WTC11 (cell line): ENCODE measurements around the gene DGKK. TPM values are rescaled to one million over a fixed set of nuclear protein-coding genes. Genes with fewer than 3 reads are reported as not detected.

Experiments
- ATAC-seq: fragments of 200-7000 bp; cut with Tn5 transposase; 2 replicates; pipeline ENCODE4 v1.10.0; 2021; ENCODE audit warnings: mild to moderate bottlenecking, moderate library complexity
- Bru-seq: library from RNA; stranded (reverse); fragments of 400-500 nt; gene quantifications from one replicate; lab custom pipeline; 2021; lab: Mats Ljungman, UMichigan
- CTCF ChIA-PET: fragments of 300-600 bp; sonication (Branson Sonifier 250); formaldehyde crosslinking; loops from one replicate; lab custom pipeline; 2021; ENCODE audit warnings: antibody characterized with exemption; lab: Charles Lee
- POLR2A ChIA-PET: fragments of 350-600 bp; sonication (Branson Sonifier 250); formaldehyde crosslinking; loops from one replicate; lab custom pipeline; 2021; ENCODE audit warnings: antibody characterized with exemption; lab: Charles Lee
- DNase-seq: peaks from one replicate; pipeline ENCODE4 v3.0.0; 2021; ENCODE audit warnings: low spot score
- H3K27ac Mint-ChIP-seq: 2 replicates; pipeline ENCODE4 v1.8.0; 2021; ENCODE audit warnings: mixed read lengths
- H3K27me3 Mint-ChIP-seq: 2 replicates; pipeline ENCODE4 v1.8.0; 2021; ENCODE audit warnings: low read depth, mild to moderate bottlenecking, moderate library complexity, mixed read lengths
- H3K36me3 Mint-ChIP-seq: 2 replicates; pipeline ENCODE4 v1.8.0; 2021; ENCODE audit warnings: mixed read lengths
- H3K4me1 Mint-ChIP-seq: 2 replicates; pipeline ENCODE4 v1.8.0; 2022; ENCODE audit warnings: mixed read lengths
- H3K4me3 Mint-ChIP-seq: 2 replicates; pipeline ENCODE4 v1.8.0; 2021; ENCODE audit warnings: mild to moderate bottlenecking, moderate library complexity, mixed read lengths
- H3K9me3 Mint-ChIP-seq: 2 replicates; pipeline ENCODE4 v1.8.0; 2021; ENCODE audit warnings: mixed read lengths
- ARID4B ChIP-seq: sonication (generic); formaldehyde crosslinking; IDR thresholded peaks from 2 replicates; pipeline ENCODE4 v1.8.0; 2023; ENCODE audit warnings: missing genetic modification reagents, mild to moderate bottlenecking, borderline replicate concordance
- CREB1 ChIP-seq: sonication (generic); formaldehyde crosslinking; IDR thresholded peaks from 2 replicates; pipeline ENCODE4 v1.8.0; 2023; ENCODE audit warnings: mild to moderate bottlenecking, missing genetic modification reagents
- CTCF ChIP-seq: fragments of 200-600 bp; IDR thresholded peaks from 2 replicates; pipeline ENCODE4 v1.8.0; 2022; ENCODE audit warnings: antibody characterized with exemption
- ELF4 ChIP-seq: sonication (generic); formaldehyde crosslinking; IDR thresholded peaks from 2 replicates; pipeline ENCODE4 v1.8.1; 2022; ENCODE audit warnings: low read depth, mild to moderate bottlenecking, moderate library complexity, missing genetic modification reagents
- FOXK1 ChIP-seq: sonication (generic); formaldehyde crosslinking; IDR thresholded peaks from 2 replicates; pipeline ENCODE4 v1.8.0; 2022; ENCODE audit warnings: mild to moderate bottlenecking, moderate library complexity, missing genetic modification reagents
- HMGA2 ChIP-seq: fragments of 250-450 bp; sonication (Bioruptor Pico); IDR thresholded peaks from 2 replicates; pipeline ENCODE4 v1.4.0; 2021; ENCODE audit warnings: mild to moderate bottlenecking, moderate library complexity
- MAX ChIP-seq: sonication (generic); formaldehyde crosslinking; IDR thresholded peaks from 2 replicates; pipeline ENCODE4 v1.8.0; 2022; ENCODE audit warnings: mild to moderate bottlenecking, missing genetic modification reagents
- SP1 ChIP-seq: sonication (generic); formaldehyde crosslinking; conservative IDR thresholded peaks from 2 replicates; pipeline ENCODE4 v1.8.1; 2022; ENCODE audit warnings: missing genetic modification reagents
- USF2 ChIP-seq: sonication (generic); formaldehyde crosslinking; IDR thresholded peaks from 2 replicates; pipeline ENCODE4 v1.8.1; 2023; ENCODE audit warnings: mild to moderate bottlenecking, missing genetic modification reagents, moderate library complexity
- ZNF219 ChIP-seq: sonication (generic); formaldehyde crosslinking; IDR thresholded peaks from 2 replicates; pipeline ENCODE4 v1.8.0; 2023; ENCODE audit warnings: missing genetic modification reagents, mild to moderate bottlenecking, borderline replicate concordance
- ZNF425 ChIP-seq: fragments of 250-450 bp; sonication (Bioruptor Pico); conservative IDR thresholded peaks from 2 replicates; pipeline ENCODE4 v1.9.0; 2021; ENCODE audit warnings: mild to moderate bottlenecking
- long read RNA-seq, 3 experiments: library from RNA in 1 of 3; library from capped mRNA in 1 of 3; library from polyadenylated mRNA in 1 of 3; unstranded in 2 of 3; stranded (forward) in 1 of 3; transcript quantifications; one replicate each; pipeline ENCODE4 v2.0.0, GENCODE V29; 2021
- total RNA-seq: library from RNA; stranded (reverse); gene quantifications from 3 replicates; pipeline ENCODE4 v1.2.3, GENCODE V29; 2021

DGKK gene
- total RNA-seq (1.9 to 3.2 TPM (median 2.9 TPM) in 3 replicates), Bru-seq, nascent RNA (percentile 38 among the genes with signal in this experiment)
- long read RNA-seq, experiment 1, full-length matches to known transcripts = 3 of 12 reads
- long read RNA-seq, experiment 1, partial matches to known transcripts = 3 of 12 reads
- long read RNA-seq, experiment 1, other reads (novel, unspliced or antisense) = 6 of 12 reads
- long read RNA-seq, experiment 2, partial matches to known transcripts = 1 of 10 reads
- long read RNA-seq, experiment 2, other reads (novel, unspliced or antisense) = 9 of 10 reads
- long read RNA-seq, experiment 3 = 0 reads

GRCh38 chrX:50470103-50471031, at the start of gene DGKK:
TSS of gene DGKK (minus strand) at chrX:50470825. CDS start at chrX:50470678, 147 bp downstream.
- ATAC-seq (peak; percentile 81), DNase-seq (peak; percentile 69)
- H3K4me3 Mint-ChIP-seq = peak within 1 kb of the TSS; percentile 76

More at GRCh38 chrX:50470103-50471031, at the start of gene DGKK:
- Mint-ChIP-seq H3K27me3 (peaks cover 82% of the 10 kb centered on the region), H3K27ac (no peak within 1 kb of the TSS), H3K9me3 (no peaks in the 10 kb centered on the region), H3K36me3 (no peaks in the 10 kb centered on the region), H3K4me1 (peaks cover 43% of the 10 kb centered on the region)
- POLR2A ChIA-PET = no interaction called here
- TF ChIP-seq USF2 (CRISPR knock-in tag) = no peak
- TF ChIP-seq ARID4B = no peak
- no peak for TF ChIP-seq CREB1 (CRISPR knock-in tag)
- TF ChIP-seq SP1 (CRISPR knock-in tag) = peak; percentile 66
- no peak for TF ChIP-seq ELF4
- TF ChIP-seq ZNF219 (CRISPR knock-in tag) = no peak
- no peak for TF ChIP-seq ZNF425 (CRISPR knock-in tag)
- TF ChIP-seq CTCF = no peak
- TF ChIP-seq MAX (CRISPR knock-in tag) = no peak; the same call in 1 of the 2 replicates
- TF ChIP-seq FOXK1 = peak; percentile 44; the same call in 1 of the 2 replicates
- TF ChIP-seq HMGA2 (CRISPR knock-in tag) = no peak
- CTCF ChIA-PET = no interaction called here
